Brain microvascular endothelial cell (primary cell): ENCODE results near the gene EPB41.
"Not testable (repeated sequence)": the region's sequence is repeated elsewhere in the genome, so short reads cannot be mapped to it uniquely, and the experiment has no call there.

Source experiments
- DNase-seq: peaks from one replicate; pipeline ENCODE4 v3.0.0-alpha.2; 2020
- H3K27ac ChIP-seq: fragments of 250-450 bp; sonication (Bioruptor Pico); 2 replicates; pipeline ENCODE4 v1.5.1; 2020; ENCODE audit warnings: mild to moderate bottlenecking, moderate library complexity
- H3K27me3 ChIP-seq: fragments of 250-450 bp; sonication (Bioruptor Pico); replicated peaks from 2 replicates; pipeline ENCODE4 v1.5.1; 2020; ENCODE audit warnings: mild to moderate bottlenecking
- H3K36me3 ChIP-seq: fragments of 250-450 bp; sonication (Bioruptor Pico); replicated peaks from 2 replicates; pipeline ENCODE4 v1.5.1; 2020; ENCODE audit warnings: mild to moderate bottlenecking
- H3K4me3 ChIP-seq: 2 replicates; pipeline ENCODE4 v1.5.1; 2011; ENCODE audit warnings: low read depth, mild to moderate bottlenecking, control low read depth, low read length, moderate library complexity
- in situ Hi-C: cut with HindIII; loops from 2 replicates; pipeline ENCODE4 v1.10.0; 2017; ENCODE audit warnings: low sequenced_read_pairs, low pct_ligation_motif_present
- TF ChIP-seq, protein P1 (sequence below): IDR thresholded peaks from 2 replicates; pipeline ENCODE4 v1.5.1; 2011; ENCODE audit warnings: low read depth, mild to moderate bottlenecking, moderate library complexity, low read length, control low read depth, inconsistent platforms; ENCODE audit errors: missing control alignments

EPB41 gene

GRCh38 chr1:29125237-29125641 is 210.9 kb downstream of the EPB41 start:
- Histone ChIP-seq H3K4me3 (peak overlapping the region; percentile 59), H3K27ac (no peak overlapping the region), H3K36me3 (no peaks in the 10 kb centered on the region), H3K27me3 (no peaks in the 10 kb centered on the region)
- in situ Hi-C loops: no loop called here
- TF ChIP-seq, protein P1, sequence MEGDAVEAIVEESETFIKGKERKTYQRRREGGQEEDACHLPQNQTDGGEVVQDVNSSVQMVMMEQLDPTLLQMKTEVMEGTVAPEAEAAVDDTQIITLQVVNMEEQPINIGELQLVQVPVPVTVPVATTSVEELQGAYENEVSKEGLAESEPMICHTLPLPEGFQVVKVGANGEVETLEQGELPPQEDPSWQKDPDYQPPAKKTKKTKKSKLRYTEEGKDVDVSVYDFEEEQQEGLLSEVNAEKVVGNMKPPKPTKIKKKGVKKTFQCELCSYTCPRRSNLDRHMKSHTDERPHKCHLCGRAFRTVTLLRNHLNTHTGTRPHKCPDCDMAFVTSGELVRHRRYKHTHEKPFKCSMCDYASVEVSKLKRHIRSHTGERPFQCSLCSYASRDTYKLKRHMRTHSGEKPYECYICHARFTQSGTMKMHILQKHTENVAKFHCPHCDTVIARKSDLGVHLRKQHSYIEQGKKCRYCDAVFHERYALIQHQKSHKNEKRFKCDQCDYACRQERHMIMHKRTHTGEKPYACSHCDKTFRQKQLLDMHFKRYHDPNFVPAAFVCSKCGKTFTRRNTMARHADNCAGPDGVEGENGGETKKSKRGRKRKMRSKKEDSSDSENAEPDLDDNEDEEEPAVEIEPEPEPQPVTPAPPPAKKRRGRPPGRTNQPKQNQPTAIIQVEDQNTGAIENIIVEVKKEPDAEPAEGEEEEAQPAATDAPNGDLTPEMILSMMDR: no peak
- no peak for DNase-seq

GRCh38 chr1:29125788-29126187 is 211.4 kb downstream of the EPB41 start:
- Histone ChIP-seq H3K4me3 (no peak overlapping the region), H3K27me3 (no peaks in the 10 kb centered on the region), H3K27ac (no peak overlapping the region), H3K36me3 (no peaks in the 10 kb centered on the region)
- in situ Hi-C loops: no loop called here
- DNase-seq: no peak
- TF ChIP-seq, protein P1: no peak

DNA sequence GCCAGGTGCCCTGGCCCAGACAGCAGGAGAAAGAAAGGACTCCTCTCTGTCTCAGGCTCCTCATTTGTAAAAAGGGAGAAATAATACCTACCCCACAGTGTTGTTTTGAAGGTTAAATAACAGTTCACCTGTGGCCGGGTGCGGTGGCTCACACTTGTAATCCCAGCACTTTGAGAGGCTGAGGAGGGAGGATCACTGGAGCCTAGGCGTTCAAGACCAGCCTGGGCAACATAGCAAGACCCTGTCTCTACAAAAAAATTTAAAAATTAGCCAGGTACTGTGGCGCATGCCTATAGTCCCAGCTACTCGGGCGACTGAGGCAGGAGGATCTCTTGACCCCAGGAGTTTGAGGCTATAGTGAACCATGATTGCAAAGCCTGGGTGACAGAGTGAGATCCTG is 211.8 kb downstream of the EPB41 start:
- no peak for DNase-seq
- in situ Hi-C loops: no loop called here
- TF ChIP-seq, protein P1: no peak
- Histone ChIP-seq H3K36me3 (no peaks in the 10 kb centered on the region), H3K27me3 (no peaks in the 10 kb centered on the region), H3K4me3 (no peak overlapping the region), H3K27ac (no peak overlapping the region)

DNA sequence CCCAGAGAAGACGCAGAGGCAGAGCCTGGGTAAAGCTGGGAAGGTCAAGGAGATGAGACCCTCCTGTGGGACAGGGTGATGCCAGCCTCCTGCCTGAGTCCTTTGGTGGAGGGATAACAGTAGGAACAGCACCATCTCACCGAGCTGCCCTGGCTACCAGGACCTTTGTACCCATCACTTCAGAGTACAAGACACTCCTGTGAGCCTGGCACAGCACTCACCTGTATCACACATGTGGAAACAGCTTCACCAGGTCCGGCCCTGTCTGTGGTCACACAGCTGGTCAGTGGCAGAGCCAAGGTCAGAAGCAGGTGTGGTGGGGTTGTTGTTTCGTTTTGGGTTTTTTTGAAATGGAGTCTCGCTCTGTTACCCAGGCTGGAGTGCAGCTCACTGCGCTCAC is 214.4 kb downstream of the EPB41 start:
- Histone ChIP-seq H3K36me3 (no peaks in the 10 kb centered on the region), H3K27me3 (no peaks in the 10 kb centered on the region), H3K27ac (no peak overlapping the region), H3K4me3 (no peak overlapping the region)
- in situ Hi-C loops: no loop called here
- TF ChIP-seq, protein P1: no peak
- no peak for DNase-seq

DNA sequence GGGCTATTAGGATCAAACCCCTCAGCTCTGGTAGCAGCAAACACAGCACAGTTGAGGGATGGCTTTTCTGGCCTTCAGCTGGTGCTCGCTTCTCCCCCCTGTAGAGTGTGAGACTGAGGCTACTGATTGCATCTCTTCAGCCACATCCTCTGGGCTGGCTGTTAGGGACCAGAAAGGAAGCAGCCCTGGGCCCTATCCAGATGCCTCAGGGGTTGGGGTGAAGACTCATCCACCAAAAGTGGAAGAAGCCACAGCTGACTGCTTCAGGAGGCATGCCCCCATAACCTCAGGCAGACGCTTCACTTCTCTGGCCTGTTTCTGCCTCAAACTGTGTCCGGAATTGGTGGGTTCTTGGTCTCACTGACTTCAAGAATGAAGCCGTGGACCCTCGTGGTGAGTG is 215.5 kb downstream of the EPB41 start:
- no peak overlapping the region for H3K4me3 ChIP-seq
- H3K27me3 ChIP-seq: no peaks in the 10 kb centered on the region
- in situ Hi-C loops: no loop called here
- H3K36me3 ChIP-seq: no peaks in the 10 kb centered on the region
- no peak overlapping the region for H3K27ac ChIP-seq
- TF ChIP-seq, protein P1: no peak
- DNase-seq: no peak

- DNase-seq, H3K27ac ChIP-seq, H3K4me3 ChIP-seq, in situ Hi-C loops, H3K27me3 ChIP-seq, H3K36me3 ChIP-seq: not testable (repeated sequence)
Observed at GRCh38 chr1:29131056-29131455, 216.7 kb downstream of the EPB41 start.
